CD4-positive, alpha-beta T cell (primary cell): Measurements from ENCODE around the gene APP. TPM values are rescaled to one million over a fixed set of nuclear protein-coding genes. Genes with fewer than 3 reads are reported as not detected.

Experiments used
- ATAC-seq: fragments of 200-7000 bp; cut with Tn5 transposase; one replicate; pipeline ENCODE4 v1.10.0; 2022; ENCODE audit warnings: mild to moderate bottlenecking; ENCODE audit not compliant: poor library complexity
- CTCF ChIA-PET: fragments of 350-600 bp; sonication (Branson Sonifier 250); formaldehyde crosslinking; loops from one replicate; lab custom pipeline; 2021; ENCODE audit warnings: antibody characterized with exemption, inconsistent platforms; lab: Charles Lee
- POLR2A ChIA-PET: fragments of 350-600 bp; sonication (Branson Sonifier 250); formaldehyde crosslinking; loops from one replicate; lab custom pipeline; 2021; ENCODE audit warnings: antibody characterized with exemption, inconsistent platforms; lab: Charles Lee
- DNase-seq, 14 experiments: peaks; one replicate each; pipeline ENCODE4 v3.0.0-alpha.2; 2013 to 2020; ENCODE audit warnings: mixed read lengths in 2 of 14
- H3K27ac ChIP-seq, 2 donors: one replicate each; pipeline versions ENCODE4 v1.5.1 to v1.7.0; 2013; ENCODE audit warnings: low read length in 2 of 2, low read depth in 1 of 2, mild to moderate bottlenecking in 1 of 2
- H3K27me3 ChIP-seq, 2 experiments: 1 replicate in 1 of 2; 2 replicates in 1 of 2; pipeline versions ENCODE4 v1.6.1 to v1.7.0; 2013; ENCODE audit warnings: low read length in 2 of 2, control low read depth in 1 of 2, mild to moderate bottlenecking in 1 of 2, moderate library complexity in 1 of 2; ENCODE audit not compliant: insufficient read depth in 2 of 2, control insufficient read depth in 1 of 2
- H3K36me3 ChIP-seq: one replicate; pipeline ENCODE4 v1.6.1; 2013; ENCODE audit warnings: low read length, control low read depth; ENCODE audit not compliant: insufficient read depth
- H3K4me1 ChIP-seq: one replicate; pipeline ENCODE4 v1.6.1; 2013; ENCODE audit warnings: low read length, control low read depth; ENCODE audit not compliant: insufficient read depth
- H3K4me3 ChIP-seq: one replicate; pipeline ENCODE4 v1.5.1; 2013; ENCODE audit warnings: mild to moderate bottlenecking, low read length, moderate library complexity
- H3K9me3 ChIP-seq, 2 experiments: 1 replicate in 1 of 2; 2 replicates in 1 of 2; pipeline versions ENCODE4 v1.6.1 to v1.7.0; 2013; ENCODE audit warnings: low read length in 2 of 2, mild to moderate bottlenecking in 2 of 2, control low read depth in 1 of 2, moderate library complexity in 1 of 2; ENCODE audit not compliant: control insufficient read depth in 1 of 2, insufficient read depth in 1 of 2
- H3K27ac Mint-ChIP-seq: one replicate; pipeline ENCODE4 v1.8.0; 2020; ENCODE audit warnings: mixed read lengths
- H3K27me3 Mint-ChIP-seq: one replicate; pipeline ENCODE4 v1.8.0; 2021; ENCODE audit warnings: mixed read lengths
- H3K36me3 Mint-ChIP-seq: one replicate; pipeline ENCODE4 v1.8.0; 2021; ENCODE audit warnings: low read depth, mixed read lengths
- H3K4me1 Mint-ChIP-seq: one replicate; pipeline ENCODE4 v1.8.0; 2021; ENCODE audit warnings: low read depth, mixed read lengths
- H3K4me3 Mint-ChIP-seq: one replicate; pipeline ENCODE4 v1.8.0; 2020; ENCODE audit warnings: mild to moderate bottlenecking, mixed read lengths
- H3K9me3 Mint-ChIP-seq: one replicate; pipeline ENCODE4 v1.8.0; 2020; ENCODE audit warnings: mixed read lengths
- CTCF ChIP-seq: fragments of 200-600 bp; IDR thresholded peaks from one replicate; pipeline ENCODE4 v1.8.0; 2022; ENCODE audit warnings: antibody characterized with exemption, mild to moderate bottlenecking
- intact Hi-C, 2 experiments: fragments of 100-400 bp; cut with DNase I in 1 of 2; cut with micrococcal nuclease in 1 of 2; formaldehyde crosslinking; loops; one replicate each; pipeline versions ENCODE4 v1.15.1 to v1.9.0; 2023 to 2025; cut with DNase I, micrococcal nuclease
- total RNA-seq, 174 experiments: library from RNA in 2 of 174; stranded (reverse) in 2 of 174; gene quantifications; one replicate each; pipeline ENCODE4 v1.2.3 and lab custom pipeline; 2021 to 2026

Gene APP
- total RNA-seq, 2 experiments from 2014 or later, result 43.6 to 44.4 TPM

- no peaks in the 10 kb centered on the region for H3K4me1 ChIP-seq
- no peaks in the 10 kb centered on the region for H3K9me3 ChIP-seq
- no peak overlapping the region for H3K4me3 Mint-ChIP-seq
- H3K4me1 Mint-ChIP-seq, result peaks cover 4% of the 10 kb centered on the region
- H3K27me3 Mint-ChIP-seq, result no peaks in the 10 kb centered on the region
- ChIA-PET CTCF (interaction anchor here (0.5 kb wide), 1 partner anchor 8 kb away, joined by 3 read pairs; no protein-coding TSS in a partner anchor), POLR2A (no interaction called here)
- ATAC-seq (no peak), DNase-seq (peak in 2 of 14 experiments; percentile 3 to 9)
- no peak overlapping the region for H3K27ac ChIP-seq
- H3K4me3 ChIP-seq, result no peak overlapping the region
- H3K27me3 ChIP-seq, result no peaks in the 10 kb centered on the region
- H3K36me3 ChIP-seq, result no peaks in the 10 kb centered on the region
- no peak overlapping the region for H3K27ac Mint-ChIP-seq
- no peak for TF ChIP-seq CTCF
- H3K36me3 Mint-ChIP-seq, result peaks cover 12% of the 10 kb centered on the region
- H3K9me3 Mint-ChIP-seq, result no peaks in the 10 kb centered on the region
- intact Hi-C loops, result no loop called here
These were observed 235.8 kb downstream of the APP start for GRCh38 chr21:25934771-25935224.

- H3K36me3 Mint-ChIP-seq, result peaks cover 12% of the 10 kb centered on the region
- CTCF ChIA-PET, result no interaction called here
- no peak overlapping the region for H3K27ac Mint-ChIP-seq
- Histone ChIP-seq H3K9me3 (no peaks in the 10 kb centered on the region), H3K27ac (no peak overlapping the region), H3K4me3 (no peak overlapping the region), H3K36me3 (no peaks in the 10 kb centered on the region), H3K4me1 (no peaks in the 10 kb centered on the region), H3K27me3 (no peaks in the 10 kb centered on the region)
- POLR2A ChIA-PET, result no interaction called here
- no peaks in the 10 kb centered on the region for H3K9me3 Mint-ChIP-seq
- no peak for TF ChIP-seq CTCF
- intact Hi-C loops, result no loop called here
- H3K27me3 Mint-ChIP-seq, result no peaks in the 10 kb centered on the region
- H3K4me1 Mint-ChIP-seq, result peaks cover 4% of the 10 kb centered on the region
- no peak overlapping the region for H3K4me3 Mint-ChIP-seq
- ATAC-seq, result no peak
- no peak for DNase-seq
These were observed 236.4 kb downstream of the APP start for GRCh38 chr21:25934130-25934529.

GRCh38 chr21:25931765-25932164 lies 238.8 kb downstream of the APP start:
- Mint-ChIP-seq H3K9me3 (no peaks in the 10 kb centered on the region), H3K27ac (no peak overlapping the region), H3K4me1 (peaks cover 4% of the 10 kb centered on the region), H3K4me3 (no peak overlapping the region), H3K36me3 (peaks cover 20% of the 10 kb centered on the region), H3K27me3 (no peaks in the 10 kb centered on the region)
- Histone ChIP-seq H3K4me1 (no peaks in the 10 kb centered on the region), H3K4me3 (no peak overlapping the region), H3K27me3 (no peaks in the 10 kb centered on the region), H3K27ac (no peak overlapping the region), H3K36me3 (no peaks in the 10 kb centered on the region), H3K9me3 (no peaks in the 10 kb centered on the region)
- DNase-seq (no peak), ATAC-seq (no peak)
- ChIA-PET CTCF (no interaction called here), POLR2A (interaction anchor here (1.0 kb wide), 1 partner anchor 9 kb away, joined by 3 read pairs; no protein-coding TSS in a partner anchor)
- TF ChIP-seq CTCF, result no peak
- intact Hi-C loops, result no loop called here
